GM23338 (cell line): Measurements from ENCODE around the gene CA6. TPM values are rescaled to one million over a fixed set of nuclear protein-coding genes. Genes with fewer than 3 reads are reported as not detected.

ENCODE experiments used
- ETS1 ChIP-seq: IDR thresholded peaks from 2 replicates; pipeline ENCODE4 v1.6.1; 2016; ENCODE audit warnings: antibody characterized with exemption
- EZH2 ChIP-seq: fragments of 200-600 bp; sonication (generic); IDR thresholded peaks from one replicate; pipeline ENCODE4 v1.8.0; 2017; ENCODE audit warnings: antibody characterized with exemption, mild to moderate bottlenecking, low read depth; ENCODE audit not compliant: unreplicated experiment
- JUNB ChIP-seq: IDR thresholded peaks from one replicate; pipeline ENCODE4 v1.6.1; 2016; ENCODE audit warnings: antibody characterized with exemption; ENCODE audit not compliant: unreplicated experiment
- NANOG ChIP-seq: IDR thresholded peaks from 2 replicates; pipeline ENCODE4 v1.6.1; 2016; ENCODE audit warnings: antibody characterized with exemption, borderline replicate concordance
- POLR2AphosphoS5 ChIP-seq: IDR thresholded peaks from 2 replicates; pipeline ENCODE4 v1.6.1; 2016; ENCODE audit warnings: antibody characterized with exemption, low read depth
- ZNF114 ChIP-seq: fragments of 250-450 bp; sonication (Bioruptor Pico); IDR thresholded peaks from 2 replicates; pipeline ENCODE4 v1.5.0; 2020; ENCODE audit warnings: mild to moderate bottlenecking, moderate library complexity
- ZNF331 ChIP-seq: fragments of 250-450 bp; sonication (Bioruptor Pico); IDR thresholded peaks from 2 replicates; pipeline ENCODE4 v1.5.0; 2020; ENCODE audit warnings: low read depth, mild to moderate bottlenecking, moderate library complexity
- polyA plus RNA-seq: library from polyadenylated mRNA; unstranded; fragments of >200 nt; fragmentation: Nextera tagmentation; extraction: Ambion mirVana; gene quantifications from 2 replicates; pipeline ENCODE4 v1.2.1, GENCODE V29; 2016
- total RNA-seq: library from RNA; depleted of rRNA; stranded (reverse); fragments of >200 nt; shearing (Covaris generic); gene quantifications from 2 replicates; pipeline ENCODE4 v1.2.3, GENCODE V29; 2014
- TF ChIP-seq, protein P1 (sequence below): fragments of 250-450 bp; sonication (Bioruptor Pico); IDR thresholded peaks from 2 replicates; pipeline ENCODE4 v1.5.0; 2020; ENCODE audit warnings: mild to moderate bottlenecking, moderate library complexity
- TF ChIP-seq, protein P2 (sequence below), 2 experiments: fragments of 200-600 bp in 1 of 2; sonication (generic) in 1 of 2; conservative IDR thresholded peaks; 2 replicates each; pipeline versions ENCODE4 v1.5.1 to v1.6.1; 2016 to 2017; ENCODE audit warnings: antibody characterized with exemption in 2 of 2, low read depth in 2 of 2, mild to moderate bottlenecking in 2 of 2, moderate library complexity in 1 of 2

Gene CA6
- total and polyA plus RNA-seq, 2 experiments from 2014 or later = not detected

GRCh38 chr1:8974551-8974950 lies 28.9 kb downstream of the CA6 start (continued):
- TF ChIP-seq, protein P1, sequence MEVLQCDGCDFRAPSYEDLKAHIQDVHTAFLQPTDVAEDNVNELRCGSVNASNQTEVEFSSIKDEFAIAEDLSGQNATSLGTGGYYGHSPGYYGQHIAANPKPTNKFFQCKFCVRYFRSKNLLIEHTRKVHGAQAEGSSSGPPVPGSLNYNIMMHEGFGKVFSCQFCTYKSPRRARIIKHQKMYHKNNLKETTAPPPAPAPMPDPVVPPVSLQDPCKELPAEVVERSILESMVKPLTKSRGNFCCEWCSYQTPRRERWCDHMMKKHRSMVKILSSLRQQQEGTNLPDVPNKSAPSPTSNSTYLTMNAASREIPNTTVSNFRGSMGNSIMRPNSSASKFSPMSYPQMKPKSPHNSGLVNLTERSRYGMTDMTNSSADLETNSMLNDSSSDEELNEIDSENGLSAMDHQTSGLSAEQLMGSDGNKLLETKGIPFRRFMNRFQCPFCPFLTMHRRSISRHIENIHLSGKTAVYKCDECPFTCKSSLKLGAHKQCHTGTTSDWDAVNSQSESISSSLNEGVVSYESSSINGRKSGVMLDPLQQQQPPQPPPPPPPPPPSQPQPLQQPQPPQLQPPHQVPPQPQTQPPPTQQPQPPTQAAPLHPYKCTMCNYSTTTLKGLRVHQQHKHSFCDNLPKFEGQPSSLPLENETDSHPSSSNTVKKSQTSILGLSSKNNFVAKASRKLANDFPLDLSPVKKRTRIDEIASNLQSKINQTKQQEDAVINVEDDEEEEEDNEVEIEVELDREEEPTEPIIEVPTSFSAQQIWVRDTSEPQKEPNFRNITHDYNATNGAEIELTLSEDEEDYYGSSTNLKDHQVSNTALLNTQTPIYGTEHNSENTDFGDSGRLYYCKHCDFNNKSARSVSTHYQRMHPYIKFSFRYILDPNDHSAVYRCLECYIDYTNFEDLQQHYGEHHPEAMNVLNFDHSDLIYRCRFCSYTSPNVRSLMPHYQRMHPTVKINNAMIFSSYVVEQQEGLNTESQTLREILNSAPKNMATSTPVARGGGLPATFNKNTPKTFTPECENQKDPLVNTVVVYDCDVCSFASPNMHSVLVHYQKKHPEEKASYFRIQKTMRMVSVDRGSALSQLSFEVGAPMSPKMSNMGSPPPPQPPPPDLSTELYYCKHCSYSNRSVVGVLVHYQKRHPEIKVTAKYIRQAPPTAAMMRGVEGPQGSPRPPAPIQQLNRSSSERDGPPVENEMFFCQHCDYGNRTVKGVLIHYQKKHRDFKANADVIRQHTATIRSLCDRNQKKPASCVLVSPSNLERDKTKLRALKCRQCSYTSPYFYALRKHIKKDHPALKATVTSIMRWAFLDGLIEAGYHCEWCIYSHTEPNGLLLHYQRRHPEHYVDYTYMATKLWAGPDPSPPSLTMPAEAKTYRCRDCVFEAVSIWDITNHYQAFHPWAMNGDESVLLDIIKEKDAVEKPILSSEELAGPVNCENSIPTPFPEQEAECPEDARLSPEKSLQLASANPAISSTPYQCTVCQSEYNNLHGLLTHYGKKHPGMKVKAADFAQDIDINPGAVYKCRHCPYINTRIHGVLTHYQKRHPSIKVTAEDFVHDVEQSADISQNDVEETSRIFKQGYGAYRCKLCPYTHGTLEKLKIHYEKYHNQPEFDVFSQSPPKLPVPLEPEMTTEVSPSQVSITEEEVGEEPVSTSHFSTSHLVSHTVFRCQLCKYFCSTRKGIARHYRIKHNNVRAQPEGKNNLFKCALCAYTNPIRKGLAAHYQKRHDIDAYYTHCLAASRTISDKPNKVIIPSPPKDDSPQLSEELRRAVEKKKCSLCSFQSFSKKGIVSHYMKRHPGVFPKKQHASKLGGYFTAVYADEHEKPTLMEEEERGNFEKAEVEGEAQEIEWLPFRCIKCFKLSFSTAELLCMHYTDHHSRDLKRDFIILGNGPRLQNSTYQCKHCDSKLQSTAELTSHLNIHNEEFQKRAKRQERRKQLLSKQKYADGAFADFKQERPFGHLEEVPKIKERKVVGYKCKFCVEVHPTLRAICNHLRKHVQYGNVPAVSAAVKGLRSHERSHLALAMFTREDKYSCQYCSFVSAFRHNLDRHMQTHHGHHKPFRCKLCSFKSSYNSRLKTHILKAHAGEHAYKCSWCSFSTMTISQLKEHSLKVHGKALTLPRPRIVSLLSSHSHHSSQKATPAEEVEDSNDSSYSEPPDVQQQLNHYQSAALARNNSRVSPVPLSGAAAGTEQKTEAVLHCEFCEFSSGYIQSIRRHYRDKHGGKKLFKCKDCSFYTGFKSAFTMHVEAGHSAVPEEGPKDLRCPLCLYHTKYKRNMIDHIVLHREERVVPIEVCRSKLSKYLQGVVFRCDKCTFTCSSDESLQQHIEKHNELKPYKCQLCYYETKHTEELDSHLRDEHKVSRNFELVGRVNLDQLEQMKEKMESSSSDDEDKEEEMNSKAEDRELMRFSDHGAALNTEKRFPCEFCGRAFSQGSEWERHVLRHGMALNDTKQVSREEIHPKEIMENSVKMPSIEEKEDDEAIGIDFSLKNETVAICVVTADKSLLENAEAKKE (CRISPR knock-in tag) = no peak
- TF ChIP-seq JUNB (no peak), ETS1 (no peak), NANOG (no peak), ZNF114 (no peak), EZH2 (no peak), POLR2AphosphoS5 (no peak), ZNF331 (CRISPR knock-in tag) (no peak)
- TF ChIP-seq, protein P2, sequence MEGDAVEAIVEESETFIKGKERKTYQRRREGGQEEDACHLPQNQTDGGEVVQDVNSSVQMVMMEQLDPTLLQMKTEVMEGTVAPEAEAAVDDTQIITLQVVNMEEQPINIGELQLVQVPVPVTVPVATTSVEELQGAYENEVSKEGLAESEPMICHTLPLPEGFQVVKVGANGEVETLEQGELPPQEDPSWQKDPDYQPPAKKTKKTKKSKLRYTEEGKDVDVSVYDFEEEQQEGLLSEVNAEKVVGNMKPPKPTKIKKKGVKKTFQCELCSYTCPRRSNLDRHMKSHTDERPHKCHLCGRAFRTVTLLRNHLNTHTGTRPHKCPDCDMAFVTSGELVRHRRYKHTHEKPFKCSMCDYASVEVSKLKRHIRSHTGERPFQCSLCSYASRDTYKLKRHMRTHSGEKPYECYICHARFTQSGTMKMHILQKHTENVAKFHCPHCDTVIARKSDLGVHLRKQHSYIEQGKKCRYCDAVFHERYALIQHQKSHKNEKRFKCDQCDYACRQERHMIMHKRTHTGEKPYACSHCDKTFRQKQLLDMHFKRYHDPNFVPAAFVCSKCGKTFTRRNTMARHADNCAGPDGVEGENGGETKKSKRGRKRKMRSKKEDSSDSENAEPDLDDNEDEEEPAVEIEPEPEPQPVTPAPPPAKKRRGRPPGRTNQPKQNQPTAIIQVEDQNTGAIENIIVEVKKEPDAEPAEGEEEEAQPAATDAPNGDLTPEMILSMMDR (conservative IDR thresholded peaks at IDR 0.05; ENCODE audit: low read depth in 2 of 2) = no peak
